Measurements from ENCODE around the gene DEXI.

Gene DEXI

GRCh38 chr16:10964039-10964890 is 22.0 kb upstream of the DEXI start:
- H3K4me3 Mint-ChIP-seq = peak overlapping the region; percentile 47
- ATAC-seq (ENCODE audit: low read depth) (peak; percentile 36), DNase-seq (ENCODE audit: low spot score in 2 of 2) (peak; percentile 73 to 85)
- H3K9me3 Mint-ChIP-seq = no peaks in the 10 kb centered on the region
- no peaks in the 10 kb centered on the region for H3K27me3 Mint-ChIP-seq
- H3K27ac Mint-ChIP-seq = peak overlapping the region; percentile 95
- H3K36me3 Mint-ChIP-seq = peaks cover 30% of the 10 kb centered on the region
- peaks cover 30% of the 10 kb centered on the region for H3K4me1 Mint-ChIP-seq

DNA sequence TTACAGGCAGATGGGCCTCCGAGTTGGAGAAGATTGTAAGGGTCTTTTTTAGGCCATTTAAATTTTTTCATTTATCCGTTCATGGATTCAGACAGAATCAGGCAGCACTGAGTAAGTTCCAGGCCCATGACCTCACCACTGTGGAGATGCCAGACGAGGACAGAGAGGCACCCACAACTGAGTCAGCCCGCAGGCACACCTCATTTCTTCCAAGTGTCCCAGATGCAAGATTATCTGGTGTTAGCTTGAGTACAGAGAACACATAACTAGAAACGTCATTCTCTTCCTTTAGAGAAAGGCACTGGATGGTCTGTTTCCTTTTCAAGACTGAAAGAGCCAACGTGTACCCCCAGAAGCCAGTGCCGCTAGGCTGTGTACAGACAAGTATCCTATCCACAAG is 19.0 kb upstream of the DEXI start:
- DNase-seq (ENCODE audit: low spot score in 2 of 2) (no peak), ATAC-seq (ENCODE audit: low read depth) (no peak)
- H3K27ac Mint-ChIP-seq = peak overlapping the region; percentile 8
- no peaks in the 10 kb centered on the region for H3K9me3 Mint-ChIP-seq
- H3K4me3 Mint-ChIP-seq = no peak overlapping the region
- H3K4me1 Mint-ChIP-seq = peaks cover 36% of the 10 kb centered on the region
- peaks cover 28% of the 10 kb centered on the region for H3K36me3 Mint-ChIP-seq
- no peaks in the 10 kb centered on the region for H3K27me3 Mint-ChIP-seq

GRCh38 chr16:10959161-10959560 is 16.9 kb upstream of the DEXI start:
- Mint-ChIP-seq H3K9me3 (no peaks in the 10 kb centered on the region), H3K36me3 (peaks cover 22% of the 10 kb centered on the region), H3K27ac (no peak overlapping the region), H3K4me3 (no peak overlapping the region), H3K4me1 (peaks cover 29% of the 10 kb centered on the region), H3K27me3 (no peaks in the 10 kb centered on the region)
- DNase-seq (ENCODE audit: low spot score in 2 of 2) (no peak), ATAC-seq (ENCODE audit: low read depth) (no peak)

DNA sequence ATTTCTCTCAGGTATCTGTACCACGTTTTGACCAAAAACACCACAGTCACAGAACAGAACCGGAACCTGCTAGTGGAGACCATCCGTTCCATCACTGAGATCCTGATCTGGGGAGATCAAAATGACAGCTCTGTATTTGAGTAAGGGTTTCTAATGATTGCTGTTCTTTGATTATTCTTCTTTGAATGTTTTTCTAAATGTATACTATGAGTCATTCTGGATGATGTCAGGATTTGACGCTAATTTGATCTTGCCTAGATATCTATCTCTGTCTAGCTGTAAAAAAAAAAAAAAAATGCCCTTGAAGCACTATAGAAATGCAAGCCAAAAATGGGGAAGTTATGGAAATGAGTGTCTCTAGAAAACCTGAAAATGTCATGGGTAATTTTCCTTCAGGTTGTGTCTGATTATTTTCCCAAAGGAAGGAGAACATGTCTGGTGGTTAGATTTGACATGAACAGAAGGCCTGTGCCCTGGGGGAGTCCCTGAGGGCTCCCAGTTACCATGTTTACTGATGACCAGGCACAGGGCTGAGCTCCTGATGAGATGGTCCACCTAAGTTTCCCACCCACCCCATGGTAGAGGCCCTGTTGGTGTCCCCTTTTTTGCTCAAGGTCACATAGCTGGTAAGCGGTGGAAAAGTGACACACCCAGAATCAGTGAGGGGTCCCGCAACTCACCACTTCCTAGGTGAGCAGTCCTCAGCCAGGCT is 15.7 kb upstream of the DEXI start:
- ATAC-seq (ENCODE audit: low read depth) (peak; percentile 33), DNase-seq (ENCODE audit: low spot score in 2 of 2) (no peak)
- Mint-ChIP-seq H3K4me1 (peaks cover 30% of the 10 kb centered on the region), H3K27ac (peak overlapping the region; percentile 39), H3K27me3 (no peaks in the 10 kb centered on the region), H3K4me3 (no peak overlapping the region), H3K9me3 (no peaks in the 10 kb centered on the region), H3K36me3 (peaks cover 18% of the 10 kb centered on the region)

DNA sequence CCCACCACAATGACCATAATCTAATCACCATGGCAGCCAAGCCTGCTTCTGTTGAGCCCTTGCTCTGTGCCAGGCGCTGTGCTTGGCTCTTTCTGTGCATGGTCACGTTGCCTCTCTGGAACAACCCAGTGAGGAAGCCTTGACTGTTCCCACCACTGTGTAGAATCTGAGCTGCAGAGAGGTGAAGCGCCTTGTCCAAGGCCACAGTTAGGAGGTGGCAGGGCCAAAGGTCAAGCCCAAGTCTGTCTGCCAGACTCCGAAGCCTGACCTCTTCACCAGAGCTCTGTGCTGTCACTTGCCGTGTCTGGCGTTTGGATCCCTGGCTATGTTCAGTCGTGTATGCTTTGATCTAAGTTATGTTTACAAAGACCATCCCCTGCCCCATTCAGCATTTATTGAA is 12.6 kb upstream of the DEXI start:
- peaks cover 5% of the 10 kb centered on the region for H3K36me3 Mint-ChIP-seq
- peak overlapping the region; percentile 46 for H3K27ac Mint-ChIP-seq
- peaks cover 39% of the 10 kb centered on the region for H3K4me1 Mint-ChIP-seq
- no peaks in the 10 kb centered on the region for H3K27me3 Mint-ChIP-seq
- H3K4me3 Mint-ChIP-seq = no peak overlapping the region
- DNase-seq (ENCODE audit: low spot score in 2 of 2) (no peak), ATAC-seq (ENCODE audit: low read depth) (no peak)
- H3K9me3 Mint-ChIP-seq = no peaks in the 10 kb centered on the region

- no peak overlapping the region for H3K4me3 Mint-ChIP-seq
- DNase-seq (ENCODE audit: low spot score in 2 of 2) = no peak
- H3K27ac Mint-ChIP-seq = peak overlapping the region; percentile 17
These were observed 8.8 kb upstream of the DEXI start for GRCh38 chr16:10951026-10951425.

DNA sequence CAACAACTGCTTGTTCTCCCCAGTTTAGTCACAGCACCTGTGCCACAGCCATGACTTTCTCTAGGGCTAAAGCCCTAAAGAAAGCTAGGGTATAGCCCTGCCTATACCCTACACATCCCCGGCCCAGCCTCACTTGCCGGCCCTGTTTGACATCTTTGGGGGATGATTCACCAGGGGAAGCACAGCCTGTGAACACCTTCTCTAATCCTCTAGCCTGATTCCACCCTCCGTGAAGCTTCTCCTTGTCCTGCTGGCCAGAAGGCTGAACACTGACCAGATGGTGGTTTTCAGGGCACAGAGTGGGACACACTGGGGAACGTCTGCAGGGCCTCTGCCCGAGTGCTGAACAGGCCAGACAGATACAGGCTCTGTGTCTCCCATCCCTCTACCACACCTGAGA is 8.1 kb upstream of the DEXI start:
- Mint-ChIP-seq H3K4me1 (peaks cover 54% of the 10 kb centered on the region), H3K27ac (peak overlapping the region; percentile 17), H3K4me3 (no peak overlapping the region), H3K9me3 (no peaks in the 10 kb centered on the region), H3K36me3 (no peaks in the 10 kb centered on the region), H3K27me3 (no peaks in the 10 kb centered on the region)
- ATAC-seq (ENCODE audit: low read depth) (no peak), DNase-seq (ENCODE audit: low spot score in 2 of 2) (no peak)

More at GRCh38 chr16:10951026-10951425, 8.8 kb upstream of the DEXI start:
- no peak for ATAC-seq (ENCODE audit: low read depth)
- Mint-ChIP-seq H3K4me1 (peaks cover 52% of the 10 kb centered on the region), H3K27me3 (no peaks in the 10 kb centered on the region), H3K9me3 (no peaks in the 10 kb centered on the region), H3K36me3 (no peaks in the 10 kb centered on the region)

DNA sequence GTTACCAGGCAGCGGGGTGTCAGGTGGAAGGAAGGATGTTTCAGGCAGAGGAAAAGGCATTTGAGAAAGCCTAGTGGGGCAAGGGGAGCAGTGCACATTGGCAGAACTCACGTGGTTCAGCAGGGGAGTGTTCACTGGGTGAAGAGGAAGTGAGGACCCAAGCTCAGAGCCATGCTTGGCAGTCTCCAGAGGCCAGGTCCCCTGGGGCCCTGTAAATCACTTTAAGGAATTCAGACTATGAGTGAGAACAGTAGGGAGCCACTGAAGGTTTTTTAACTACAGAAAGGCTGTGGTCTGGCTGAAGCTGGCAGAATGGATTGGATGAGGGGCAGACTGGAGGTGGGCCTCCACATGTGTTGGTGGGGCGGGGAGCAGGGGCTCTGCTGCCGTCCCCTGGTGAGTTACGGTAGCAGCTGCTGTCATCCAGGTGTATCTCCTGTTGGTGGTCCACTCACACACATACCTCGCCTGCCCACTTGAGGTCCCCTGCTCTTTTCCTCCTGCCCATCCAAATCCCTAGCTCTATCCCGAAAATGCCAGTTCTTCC is 7.2 kb upstream of the DEXI start:
- peak overlapping the region; percentile 59 for H3K4me3 Mint-ChIP-seq
- H3K27ac Mint-ChIP-seq = peak overlapping the region; percentile 67
- no peaks in the 10 kb centered on the region for H3K27me3 Mint-ChIP-seq
- peaks cover 52% of the 10 kb centered on the region for H3K4me1 Mint-ChIP-seq
- H3K9me3 Mint-ChIP-seq = no peaks in the 10 kb centered on the region
- ATAC-seq (ENCODE audit: low read depth) = peak; percentile 88
- DNase-seq (ENCODE audit: low spot score in 2 of 2) = peak; percentile 62 to 73
- no peaks in the 10 kb centered on the region for H3K36me3 Mint-ChIP-seq

DNA sequence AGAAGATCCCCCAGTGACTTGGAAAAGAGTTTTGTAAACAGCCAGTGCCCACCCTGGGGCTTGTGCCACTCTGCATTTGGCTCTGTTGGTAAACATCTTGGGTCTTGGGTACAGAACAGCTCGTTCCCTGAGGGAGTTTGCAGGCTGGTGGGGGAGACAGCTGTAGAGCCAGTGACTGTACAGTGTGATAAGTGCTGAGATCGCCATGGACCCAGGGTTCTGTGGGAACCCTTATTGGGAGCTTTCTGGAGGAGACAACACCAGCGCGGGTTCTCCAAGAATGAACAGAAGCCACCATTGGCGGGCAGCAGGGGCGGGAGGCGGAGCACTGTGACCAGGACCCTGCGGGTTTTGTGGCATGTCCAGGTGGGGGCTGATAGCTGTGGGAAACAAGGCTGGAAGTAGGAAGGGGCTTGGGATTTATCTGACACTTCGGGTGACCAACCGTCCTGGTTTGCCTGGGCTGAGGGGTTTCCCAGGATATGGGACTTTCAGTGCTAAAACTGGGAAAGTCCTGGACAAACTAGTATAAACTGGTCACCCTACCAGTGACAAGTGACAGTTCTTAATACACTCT is 5.0 kb upstream of the DEXI start:
- H3K9me3 Mint-ChIP-seq = no peaks in the 10 kb centered on the region
- H3K4me1 Mint-ChIP-seq = peaks cover 49% of the 10 kb centered on the region
- H3K36me3 Mint-ChIP-seq = no peaks in the 10 kb centered on the region
- no peak overlapping the region for H3K4me3 Mint-ChIP-seq
- H3K27me3 Mint-ChIP-seq = no peaks in the 10 kb centered on the region
- DNase-seq (ENCODE audit: low spot score in 2 of 2) = no peak
- ATAC-seq (ENCODE audit: low read depth) = no peak
- H3K27ac Mint-ChIP-seq = peak overlapping the region; percentile 54

DNA sequence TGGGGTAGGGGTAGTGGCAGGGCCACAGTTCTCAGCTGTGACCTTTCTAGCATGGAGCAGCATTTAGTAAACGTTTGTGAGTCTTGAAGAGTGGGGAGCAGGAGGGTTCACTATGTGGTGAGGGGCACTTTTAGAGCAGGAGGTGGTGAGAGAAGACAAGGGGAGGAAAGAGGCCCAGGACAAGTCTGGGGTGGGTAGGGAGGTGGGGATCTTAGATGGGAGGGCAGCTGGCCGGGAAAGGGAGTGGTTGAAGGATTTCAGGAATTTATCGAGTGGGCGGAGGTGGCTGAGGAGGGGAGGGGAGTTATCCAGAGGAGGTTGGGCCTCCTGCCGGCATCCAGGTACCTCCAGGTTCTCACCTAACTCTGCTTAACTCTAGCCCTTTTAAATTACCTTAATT is 4.0 kb upstream of the DEXI start:
- Mint-ChIP-seq H3K4me1 (peaks cover 50% of the 10 kb centered on the region), H3K4me3 (peak overlapping the region; percentile 91), H3K27ac (peak overlapping the region; percentile 45), H3K9me3 (no peaks in the 10 kb centered on the region), H3K36me3 (no peaks in the 10 kb centered on the region), H3K27me3 (no peaks in the 10 kb centered on the region)
- no peak for DNase-seq (ENCODE audit: low spot score in 2 of 2)
- no peak for ATAC-seq (ENCODE audit: low read depth)

GRCh38 chr16:10945065-10945787 is 3.0 kb upstream of the DEXI start:
- ATAC-seq (ENCODE audit: low read depth) (no peak), DNase-seq (ENCODE audit: low spot score in 2 of 2) (no peak)
- Mint-ChIP-seq H3K4me1 (peaks cover 51% of the 10 kb centered on the region), H3K9me3 (no peaks in the 10 kb centered on the region), H3K4me3 (peak overlapping the region; percentile 91), H3K27ac (peak overlapping the region; percentile 45), H3K27me3 (no peaks in the 10 kb centered on the region), H3K36me3 (no peaks in the 10 kb centered on the region)

DNA sequence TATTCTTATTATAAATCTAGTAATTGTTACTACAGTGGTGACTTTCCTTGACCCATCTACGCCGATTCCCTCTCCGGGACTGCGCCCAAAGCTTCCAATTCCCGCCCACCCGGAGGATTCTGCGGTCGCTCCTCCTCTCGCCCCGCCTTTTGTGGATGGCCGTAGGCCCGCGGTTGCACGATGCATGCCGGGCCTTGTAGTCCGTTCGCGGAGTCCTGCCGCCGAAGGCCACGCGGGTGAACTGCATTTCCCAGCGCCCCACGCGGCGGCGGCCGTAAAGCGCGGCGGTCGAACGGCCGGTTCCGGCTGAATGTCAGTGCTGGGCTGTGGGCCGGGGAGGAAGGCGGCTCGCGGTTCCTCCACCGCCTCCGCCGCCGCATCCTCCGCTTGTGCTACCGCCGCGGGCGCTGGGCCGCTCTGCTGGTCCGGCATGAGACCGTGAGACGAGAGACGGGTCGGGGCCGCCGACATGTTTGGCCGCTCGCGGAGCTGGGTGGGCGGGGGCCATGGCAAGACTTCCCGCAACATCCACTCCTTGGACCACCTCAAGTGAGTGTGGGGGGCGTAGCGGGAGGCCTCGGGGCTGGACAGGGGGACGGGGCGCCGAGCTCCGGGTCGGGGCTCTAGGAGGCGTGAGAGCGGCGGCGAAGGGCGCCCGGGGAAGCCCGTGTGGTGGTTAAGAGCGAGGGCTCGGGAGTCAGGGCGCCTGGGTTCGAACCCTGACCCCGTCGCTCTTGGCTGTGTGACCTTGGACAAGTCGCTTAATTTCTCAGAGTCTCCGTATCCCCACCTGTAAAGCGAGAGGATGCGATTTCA is 2.2 kb upstream of the DEXI start, which contains the start of gene CLEC16A:
CLEC16A (plus strand) TSS at position 316 of the 816 bp plus-strand sequence; CDS start at position 470, 154 bp downstream.
- DNase-seq (ENCODE audit: low spot score in 2 of 2) (peak; percentile 94 to 98), ATAC-seq (ENCODE audit: low read depth) (peak; percentile 73)
- Mint-ChIP-seq H3K36me3 (no peaks in the 10 kb centered on the region), H3K4me3 (peak within 1 kb of the TSS; percentile 91), H3K9me3 (no peaks in the 10 kb centered on the region), H3K27me3 (no peaks in the 10 kb centered on the region), H3K4me1 (peaks cover 51% of the 10 kb centered on the region), H3K27ac (peak within 1 kb of the TSS; percentile 69)

DNA sequence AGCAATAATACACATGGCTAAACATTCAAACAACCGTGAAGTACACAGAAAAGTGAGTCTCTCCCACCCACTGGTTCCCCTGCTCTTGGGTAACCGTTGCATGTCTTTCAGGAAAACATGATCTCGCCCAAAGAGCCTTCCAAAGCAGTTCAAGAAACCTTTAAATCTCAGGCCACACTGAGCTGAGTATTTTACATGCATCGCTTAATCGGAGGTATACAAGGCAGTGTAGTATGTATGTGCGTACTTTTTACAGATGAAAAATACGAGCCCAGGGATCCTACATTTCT is 741 bp upstream of the DEXI start:
- H3K9me3 Mint-ChIP-seq = no peaks in the 10 kb centered on the region
- peak overlapping the region; percentile 69 for H3K27ac Mint-ChIP-seq
- H3K27me3 Mint-ChIP-seq = no peaks in the 10 kb centered on the region
- H3K4me3 Mint-ChIP-seq = peak overlapping the region; percentile 84
- no peak for ATAC-seq (ENCODE audit: low read depth)
- peaks cover 56% of the 10 kb centered on the region for H3K4me1 Mint-ChIP-seq
- H3K36me3 Mint-ChIP-seq = no peaks in the 10 kb centered on the region
- DNase-seq (ENCODE audit: low spot score in 2 of 2) = no peak
